Thymus (tissue), 11 donors: Measurements from ENCODE around the gene ALKBH1. TPM values are rescaled to one million over a fixed set of nuclear protein-coding genes. Genes with fewer than 3 reads are reported as not detected.

Experiments
- DNase-seq, 9 donors: peaks; one replicate each; pipeline ENCODE4 v3.0.0-alpha.2; 2013; ENCODE audit warnings: low spot score in 9 of 9, low read depth in 6 of 9, missing footprints in 1 of 9
- H3K27ac ChIP-seq, 2 donors: one replicate each; pipeline ENCODE4 v1.5.1; 2013; ENCODE audit warnings: control low read depth in 1 of 2, low read depth in 1 of 2, low read length in 1 of 2, mild to moderate bottlenecking in 1 of 2, moderate library complexity in 1 of 2
- H3K27me3 ChIP-seq, 2 donors: one replicate each; pipeline ENCODE4 v1.5.1; 2013; ENCODE audit warnings: low read length in 1 of 2; ENCODE audit not compliant: control insufficient read depth in 2 of 2, insufficient read depth in 1 of 2
- H3K36me3 ChIP-seq, 2 donors: one replicate each; pipeline ENCODE4 v1.5.1; 2013; ENCODE audit warnings: low read length in 1 of 2, mild to moderate bottlenecking in 1 of 2, moderate library complexity in 1 of 2; ENCODE audit not compliant: control insufficient read depth in 2 of 2, insufficient read depth in 2 of 2
- H3K4me1 ChIP-seq, 2 donors: one replicate each; pipeline ENCODE4 v1.5.1; 2013; ENCODE audit warnings: low read length in 2 of 2; ENCODE audit not compliant: control insufficient read depth in 2 of 2, insufficient read depth in 2 of 2
- H3K4me3 ChIP-seq, 2 donors: one replicate each; pipeline ENCODE4 v1.5.1; 2013; ENCODE audit warnings: low read length in 2 of 2, control low read depth in 1 of 2, mild to moderate bottlenecking in 1 of 2
- H3K9me3 ChIP-seq, 2 donors: one replicate each; pipeline ENCODE4 v1.5.1; 2013; ENCODE audit warnings: low read length in 1 of 2, mild to moderate bottlenecking in 1 of 2; ENCODE audit not compliant: control insufficient read depth in 2 of 2, insufficient read depth in 1 of 2
- WGBS: extraction: QIAGEN DNeasy Blood & Tissue Kit; methylation state at CpG from one replicate; pipeline ENCODE4 v1.1.7; 2013; 5-methylcytosine and 5-hydroxymethylcytosine counted together
- polyA plus RNA-seq: library from polyadenylated mRNA; stranded (reverse); fragments of 200-250 nt; gene quantifications from one replicate; pipeline ENCODE4 v1.2.3, GENCODE V29; 2013
- total RNA-seq: library from RNA; stranded (reverse); fragments of 120-200 nt; gene quantifications from one replicate; pipeline ENCODE4 v1.2.4, GENCODE V29; 2013
- donor health status: healthy.

The ALKBH1 gene
- total and polyA plus RNA-seq, 2 donors = 12.1 to 12.3 TPM

DNA sequence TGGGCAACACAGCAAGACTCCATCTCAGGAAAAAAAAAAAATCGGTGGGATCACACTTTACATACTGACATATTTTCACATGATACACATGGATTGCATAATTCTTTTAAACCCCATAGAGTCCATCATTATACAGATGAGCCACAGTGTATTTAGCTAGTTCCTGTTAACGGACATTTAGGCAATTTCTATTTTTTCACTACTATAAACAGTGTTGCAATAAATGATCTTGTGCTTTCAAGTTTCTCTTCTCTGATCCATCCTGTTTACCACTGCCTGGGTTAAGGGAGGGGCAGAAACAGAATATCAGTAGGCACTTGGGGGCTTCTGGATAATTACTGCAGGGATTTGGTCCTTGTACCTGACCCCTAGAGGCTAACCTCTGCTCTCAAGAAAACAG is 48.0 kb downstream of the ALKBH1 start:
- DNase-seq = no peak
- WGBS = 94% methylated on average over 2 of the region's 2 CpGs
- Histone ChIP-seq H3K36me3 (no peaks in the 10 kb centered on the region), H3K27me3 (no peaks in the 10 kb centered on the region), H3K4me3 (no peak overlapping the region), H3K9me3 (no peaks in the 10 kb centered on the region), H3K27ac (no peak overlapping the region), H3K4me1 (no peaks in the 10 kb centered on the region)

DNA sequence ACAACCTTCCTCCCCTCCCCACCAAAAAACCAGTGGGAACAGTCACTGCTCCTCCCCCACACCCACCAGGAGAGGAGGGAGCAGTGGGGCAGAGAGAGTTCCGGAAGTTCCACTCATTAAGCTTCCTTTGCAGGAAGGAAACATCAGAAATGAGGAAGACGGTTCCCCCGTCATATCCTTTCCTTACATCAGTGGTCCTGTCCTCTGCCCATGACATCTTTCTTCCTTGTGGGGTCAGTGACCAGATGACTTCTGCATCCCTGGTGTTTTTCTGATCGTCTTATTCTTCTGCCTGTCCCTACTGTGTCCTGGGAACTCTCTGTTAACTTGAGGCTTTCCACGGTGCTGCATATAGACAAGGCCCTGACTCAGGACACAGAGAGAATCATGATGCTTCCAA is 50.5 kb downstream of the ALKBH1 start:
- 72% methylated on average over 5 of the region's 5 CpGs for WGBS
- Histone ChIP-seq H3K4me3 (no peak overlapping the region), H3K4me1 (peaks cover 0 to 4% of the 10 kb centered on the region in 2 donors), H3K27ac (no peak overlapping the region), H3K27me3 (no peaks in the 10 kb centered on the region), H3K36me3 (no peaks in the 10 kb centered on the region), H3K9me3 (no peaks in the 10 kb centered on the region)
- DNase-seq = no peak

DNA sequence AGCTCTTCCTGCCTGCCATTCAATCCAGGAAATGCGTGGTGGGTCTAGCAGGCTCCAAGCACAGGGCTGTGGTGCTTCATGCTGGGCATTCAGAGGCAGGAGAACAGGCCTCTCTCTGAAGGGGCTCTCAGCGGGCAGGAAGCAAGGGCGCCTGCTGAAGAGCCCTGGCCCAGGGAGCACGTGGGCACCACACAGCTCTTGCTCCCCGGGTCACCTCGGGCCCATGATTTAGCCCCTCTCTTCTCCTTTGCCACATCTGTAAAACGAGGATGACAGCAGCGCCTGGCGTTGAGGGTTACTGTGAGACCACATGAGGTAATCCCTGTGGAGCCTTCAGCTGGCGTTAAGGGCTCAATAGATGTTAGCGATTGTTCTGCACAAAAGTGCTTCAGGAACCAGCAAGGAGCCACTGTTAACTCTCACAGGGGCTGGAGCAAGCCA is 53.8 kb downstream of the ALKBH1 start:
- 73% methylated on average over 11 of the region's 11 CpGs for WGBS
- peaks cover 0 to 4% of the 10 kb centered on the region in 2 donors for H3K4me1 ChIP-seq
- H3K4me3 ChIP-seq = no peak overlapping the region
- no peak for DNase-seq
- H3K27me3 ChIP-seq = no peaks in the 10 kb centered on the region
- H3K27ac ChIP-seq = no peak overlapping the region
- H3K36me3 ChIP-seq = no peaks in the 10 kb centered on the region
- H3K9me3 ChIP-seq = no peaks in the 10 kb centered on the region

DNA sequence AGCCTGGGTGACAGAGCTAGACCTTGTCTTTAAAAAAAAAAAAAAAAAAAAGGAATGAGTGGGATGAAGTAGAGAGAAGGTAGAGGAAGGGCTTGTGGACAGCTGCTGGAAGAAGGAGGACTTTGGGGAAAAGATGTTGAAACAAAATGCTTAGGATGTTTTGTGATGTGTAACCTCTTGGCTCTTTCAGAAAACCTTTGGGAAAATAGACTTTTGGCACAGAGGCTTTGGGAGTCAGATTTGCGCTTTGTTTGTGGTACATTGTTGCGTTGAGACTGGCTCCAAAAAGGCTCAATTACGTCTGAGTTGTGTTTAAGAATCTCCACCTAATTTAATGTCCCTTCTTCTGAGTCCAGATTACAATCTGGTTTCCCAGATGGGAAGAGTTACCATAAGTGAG is 58.5 kb downstream of the ALKBH1 start:
- Histone ChIP-seq H3K27me3 (no peaks in the 10 kb centered on the region), H3K4me3 (no peak overlapping the region), H3K36me3 (no peaks in the 10 kb centered on the region), H3K27ac (no peak overlapping the region), H3K4me1 (peaks cover 0 to 4% of the 10 kb centered on the region in 2 donors), H3K9me3 (no peaks in the 10 kb centered on the region)
- WGBS = 95% methylated on average over 3 of the region's 3 CpGs
- DNase-seq = no peak

DNA sequence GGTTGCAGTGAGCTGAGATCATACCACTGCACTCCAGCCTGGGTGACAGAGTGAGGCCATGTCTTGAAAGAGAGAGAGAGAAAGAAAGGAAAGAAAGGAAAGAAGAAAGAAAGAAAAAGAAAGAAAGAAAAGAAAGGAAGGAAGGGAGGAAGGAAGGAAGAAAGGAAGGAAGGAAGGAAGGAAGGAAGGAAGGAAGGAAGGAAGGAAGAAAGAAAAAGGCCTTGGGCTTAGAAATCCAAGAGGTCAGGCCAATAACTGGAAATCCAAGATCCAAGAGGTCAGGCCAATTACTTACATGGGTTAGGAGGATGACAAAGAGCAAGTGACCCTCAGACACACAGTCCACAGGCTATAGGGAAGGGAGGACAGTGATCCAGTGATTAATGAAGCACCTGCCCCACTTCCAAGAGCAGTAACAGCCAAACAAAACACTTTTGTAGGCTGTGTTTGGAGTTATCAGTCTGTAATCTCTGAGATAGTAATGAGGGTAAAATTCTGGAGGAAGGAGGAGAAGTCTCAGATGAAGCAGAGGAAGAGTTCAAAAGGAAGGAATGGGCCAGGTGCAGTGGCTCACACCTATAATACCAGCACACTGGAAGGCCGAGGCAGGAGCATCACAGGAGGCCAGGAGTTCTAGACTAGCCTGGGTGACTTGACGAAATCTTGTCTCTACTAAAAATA is 59.2 kb downstream of the ALKBH1 start:
- Histone ChIP-seq H3K27ac (no peak overlapping the region), H3K27me3 (no peaks in the 10 kb centered on the region), H3K9me3 (no peaks in the 10 kb centered on the region), H3K4me1 (no peaks in the 10 kb centered on the region), H3K4me3 (no peak overlapping the region), H3K36me3 (no peaks in the 10 kb centered on the region)
- no peak for DNase-seq
- 96% methylated on average over 2 of the region's 2 CpGs for WGBS

DNA sequence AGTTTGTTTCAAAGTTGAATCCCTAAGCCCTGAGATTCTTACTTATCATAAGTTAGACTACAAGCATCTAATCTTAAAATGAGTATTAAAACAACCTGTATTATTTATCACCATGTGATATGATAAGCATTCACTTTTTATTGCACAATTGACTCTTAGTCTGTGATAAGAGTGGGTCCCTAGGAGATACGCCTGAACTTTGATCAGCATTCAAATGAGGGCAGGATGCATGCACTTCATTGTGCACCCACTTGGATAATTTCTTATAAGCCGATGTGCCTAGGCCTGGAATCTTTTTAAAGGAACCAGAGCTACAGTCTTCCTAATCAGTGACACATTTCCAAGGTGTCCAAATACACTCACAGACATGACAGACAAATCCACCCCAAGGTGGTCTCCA is 60.0 kb downstream of the ALKBH1 start:
- Histone ChIP-seq H3K27me3 (no peaks in the 10 kb centered on the region), H3K4me3 (no peak overlapping the region), H3K4me1 (no peaks in the 10 kb centered on the region), H3K36me3 (no peaks in the 10 kb centered on the region), H3K9me3 (no peaks in the 10 kb centered on the region), H3K27ac (no peak overlapping the region)
- no peak for DNase-seq
- 97% methylated on average over 2 of the region's 2 CpGs for WGBS

DNA sequence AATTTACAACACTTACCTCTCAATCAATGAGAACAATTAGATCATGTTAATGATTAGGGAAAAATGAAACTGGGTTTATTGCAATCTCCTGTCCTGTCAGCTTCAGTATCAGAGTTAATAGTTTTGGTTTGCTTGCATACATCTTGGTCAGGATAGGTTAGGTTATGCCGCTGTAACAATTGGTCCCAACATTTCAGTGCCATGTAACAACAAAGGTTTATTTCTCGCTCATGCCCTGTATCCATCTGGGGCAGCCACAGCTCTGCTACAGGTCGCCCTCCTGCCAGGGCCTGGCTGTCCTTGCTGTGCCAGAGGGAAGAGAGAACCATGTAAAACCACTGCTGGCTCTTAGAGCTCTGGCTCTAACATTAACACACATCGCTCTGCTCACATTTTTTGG is 60.9 kb downstream of the ALKBH1 start:
- DNase-seq = no peak
- no peak overlapping the region for H3K4me3 ChIP-seq
- no peaks in the 10 kb centered on the region for H3K36me3 ChIP-seq
- H3K27ac ChIP-seq = no peak overlapping the region
- H3K4me1 ChIP-seq = peaks cover 0 to 5% of the 10 kb centered on the region in 2 donors
- 99% methylated on average over 4 of the region's 4 CpGs for WGBS
- no peaks in the 10 kb centered on the region for H3K9me3 ChIP-seq
- H3K27me3 ChIP-seq = no peaks in the 10 kb centered on the region

DNA sequence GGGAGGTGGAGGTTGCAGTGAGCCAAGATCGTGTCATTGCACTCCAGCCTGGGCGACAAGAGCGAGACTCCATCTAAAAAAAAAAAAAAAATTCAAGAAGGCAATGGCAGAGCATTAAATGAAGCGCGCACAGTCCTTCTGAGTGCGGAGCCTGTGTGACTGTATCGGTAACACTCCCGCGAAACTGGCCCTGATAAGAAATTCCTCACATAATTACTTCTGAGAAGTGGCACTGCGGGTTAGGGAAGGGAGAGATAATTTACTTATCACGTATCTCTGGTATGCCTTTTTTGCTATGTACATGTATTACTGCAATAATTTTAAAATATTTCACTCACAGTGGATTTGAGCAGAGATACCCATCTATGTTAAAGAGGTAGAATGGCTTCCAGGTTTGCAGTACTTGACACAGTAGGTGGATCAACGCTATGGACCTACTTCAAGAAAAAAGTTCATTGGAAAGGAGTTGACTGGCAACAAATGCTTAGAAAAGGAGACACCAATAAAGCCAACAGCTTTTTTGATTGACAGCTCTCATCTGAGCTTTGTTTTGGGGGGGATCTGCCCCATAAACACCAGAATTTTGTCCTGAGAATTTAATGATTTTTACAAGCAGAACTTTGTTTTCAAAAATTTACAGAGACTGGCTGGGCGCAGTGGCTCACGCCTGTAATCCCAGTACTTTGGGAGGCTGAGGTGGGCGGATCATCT is 62.1 kb downstream of the ALKBH1 start:
- Histone ChIP-seq H3K36me3 (no peaks in the 10 kb centered on the region), H3K9me3 (no peaks in the 10 kb centered on the region), H3K4me1 (peaks cover 0 to 14% of the 10 kb centered on the region in 2 donors), H3K27ac (no peak overlapping the region), H3K27me3 (no peaks in the 10 kb centered on the region), H3K4me3 (no peak overlapping the region)
- no peak for DNase-seq
- 96% methylated on average over 15 of the region's 15 CpGs for WGBS

DNA sequence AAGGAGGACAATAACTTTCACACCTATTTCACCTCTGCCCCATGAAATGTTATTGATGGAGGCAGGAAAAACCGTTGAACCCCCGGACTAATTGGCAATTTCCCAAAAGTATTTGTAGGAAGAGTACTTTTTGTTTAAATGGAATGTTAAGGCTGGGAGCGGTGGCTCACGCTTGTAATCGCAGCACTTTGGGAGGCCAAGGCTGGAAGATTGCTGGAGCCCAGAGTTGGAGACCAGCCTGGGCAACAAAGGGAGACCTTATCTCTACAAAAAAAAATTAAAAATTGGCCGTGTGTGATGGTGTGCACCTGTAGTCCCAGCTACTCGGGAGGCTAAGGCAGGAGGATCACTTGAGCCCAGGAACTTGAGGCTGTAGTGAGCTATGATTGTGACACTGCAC is 65.4 kb downstream of the ALKBH1 start:
- 80% methylated on average over 7 of the region's 7 CpGs for WGBS
- Histone ChIP-seq H3K36me3 (no peaks in the 10 kb centered on the region), H3K9me3 (no peaks in the 10 kb centered on the region), H3K4me3 (peak overlapping the region; percentile 59), H3K4me1 (peaks cover 0 to 14% of the 10 kb centered on the region in 2 donors), H3K27me3 (no peaks in the 10 kb centered on the region), H3K27ac (peak overlapping the region in 1 of 2 donors; percentile 73)
- DNase-seq = no peak
